NCI-H460 (cell line): ENCODE data around the gene ARHGEF40. TPM values are rescaled to one million over a fixed set of nuclear protein-coding genes. Genes with fewer than 3 reads are reported as not detected.

Source experiments
- DNase-seq: peaks from one replicate; pipeline ENCODE4 v3.0.0-alpha.2; 2016; ENCODE audit warnings: low read depth; ENCODE audit errors: extremely low read depth
- total RNA-seq: library from RNA; depleted of rRNA; stranded (reverse); fragments of >200 nt; shearing (Covaris generic); gene quantifications from 2 replicates; pipeline ENCODE4 v1.2.3, GENCODE V29; 2014

Gene ARHGEF40
- total RNA-seq, 1 experiment from 2014 or later = 10.7 TPM

DNA sequence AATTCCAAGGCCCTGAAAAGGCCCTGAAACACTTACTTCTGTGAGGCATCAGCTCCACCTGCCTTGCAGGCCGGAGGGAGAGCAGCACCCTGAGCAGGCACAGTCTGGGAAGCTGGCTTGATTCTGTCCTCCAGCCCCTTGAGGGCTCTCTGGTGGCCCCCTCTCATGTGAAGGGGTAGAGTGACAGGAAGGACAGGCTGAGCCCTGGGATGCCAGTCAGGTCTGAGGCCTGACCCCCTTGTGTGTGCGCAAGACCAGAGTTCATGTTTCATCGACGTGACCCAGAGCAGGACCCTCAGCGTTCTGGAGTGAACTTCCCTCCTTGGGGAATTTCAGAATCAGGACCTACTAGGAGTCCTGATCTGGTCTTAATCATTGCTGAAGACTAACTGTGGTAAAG lies 11.2 kb upstream of the ARHGEF40 start:
- no peak for DNase-seq

DNA sequence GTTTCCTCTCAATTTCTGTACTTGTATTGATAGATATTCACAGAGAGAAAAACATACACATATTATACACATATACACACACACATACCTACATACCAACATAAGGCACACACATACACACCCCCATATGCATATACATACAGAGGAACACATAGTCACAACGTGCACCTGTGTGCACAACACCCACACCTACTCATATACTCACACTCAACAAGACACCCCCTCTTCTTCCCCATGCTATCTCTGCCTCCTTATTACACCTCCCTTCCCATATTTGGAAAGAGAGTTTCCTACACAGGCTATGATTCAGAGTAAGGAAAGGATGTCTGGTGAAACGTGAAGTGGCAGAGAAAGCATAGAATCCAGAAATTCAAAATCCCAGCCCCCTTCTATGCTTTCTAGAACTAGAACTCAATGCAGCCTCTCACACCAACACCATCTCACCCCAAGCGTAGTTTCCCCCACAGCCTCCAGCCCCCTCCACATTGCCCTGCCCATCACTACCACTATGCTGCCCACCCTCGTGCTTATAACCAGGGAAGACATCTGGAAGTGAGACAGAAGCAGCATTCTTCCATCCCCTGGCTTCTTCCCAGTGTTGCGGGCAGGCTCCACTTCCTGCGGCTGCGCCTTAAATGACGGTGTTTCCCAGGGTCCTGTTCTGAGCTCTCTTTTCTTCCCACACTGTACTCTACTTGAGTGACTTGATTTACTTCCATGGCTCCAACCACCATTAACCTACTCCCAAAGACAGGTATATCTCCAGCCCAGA lies 10.1 kb upstream of the ARHGEF40 start:
- no peak for DNase-seq

DNA sequence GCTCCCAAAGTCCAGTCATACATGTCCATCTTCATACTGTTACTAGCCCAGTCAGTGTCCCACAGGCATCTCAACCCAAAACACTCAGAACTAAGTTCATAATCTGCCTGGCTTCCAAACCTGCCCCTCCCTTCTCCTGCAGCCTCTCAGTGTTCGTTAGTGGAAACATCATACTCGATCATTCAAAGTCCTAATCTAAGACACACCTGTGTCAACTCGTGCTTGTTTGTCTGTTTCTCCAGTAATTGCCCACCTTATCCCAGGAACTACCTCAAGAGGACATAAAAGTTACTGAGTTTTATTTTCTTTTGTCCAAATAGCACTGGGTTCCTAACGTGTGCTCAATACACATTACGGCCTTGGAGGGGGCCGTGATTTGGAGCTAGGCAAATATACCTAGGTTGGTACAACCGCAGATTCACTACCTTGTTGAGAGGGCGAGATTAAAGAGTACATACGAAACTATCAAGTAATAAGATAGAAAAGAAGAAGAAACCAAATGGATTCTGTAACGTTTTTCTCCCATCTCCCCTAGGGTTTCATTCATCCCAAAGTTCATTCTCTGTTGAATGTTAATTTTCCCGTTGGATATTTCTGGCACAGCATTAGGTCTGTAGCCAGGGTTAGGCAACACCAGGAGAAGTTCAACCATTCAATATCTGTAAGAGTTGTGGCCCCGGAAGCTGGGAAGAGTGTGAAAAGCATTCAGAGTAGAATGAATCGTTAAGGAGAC lies 9.3 kb upstream of the ARHGEF40 start:
- no peak for DNase-seq

DNA sequence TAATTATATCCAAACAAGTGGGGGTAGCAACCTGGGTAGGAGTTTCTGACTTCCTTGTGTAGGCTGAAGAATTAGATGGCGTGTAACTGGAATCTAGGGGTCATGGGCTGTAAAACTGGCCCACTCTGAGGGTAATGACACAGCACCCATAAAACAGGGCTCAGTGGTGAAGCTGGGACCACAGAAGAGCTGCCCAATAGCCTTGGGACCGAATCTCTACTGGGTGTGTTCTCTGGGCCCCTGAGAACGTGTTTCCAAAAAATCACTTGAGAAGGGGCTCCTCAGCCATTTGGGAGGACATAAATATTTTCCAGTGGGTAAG lies 8.8 kb upstream of the ARHGEF40 start:
- no peak for DNase-seq

DNA sequence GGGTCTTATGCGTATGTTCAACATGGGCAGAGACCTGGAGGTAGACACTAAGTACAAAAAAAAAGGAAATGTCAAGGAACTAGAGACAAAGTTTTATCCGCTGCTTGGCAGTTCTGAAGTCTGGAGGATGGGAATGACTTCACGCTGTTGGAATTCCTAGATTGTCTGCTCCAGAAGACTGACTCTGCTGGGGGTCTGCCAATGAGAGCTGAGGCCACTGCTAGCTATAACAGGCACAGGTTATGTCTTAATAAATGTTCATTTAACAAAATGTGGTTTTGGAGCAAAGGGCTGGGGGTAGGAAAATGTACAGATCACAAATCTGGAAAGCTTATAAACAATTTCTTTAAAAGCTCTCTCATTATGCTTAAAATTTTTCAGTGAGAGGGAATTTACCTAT lies 6.6 kb upstream of the ARHGEF40 start:
- DNase-seq = no peak

DNA sequence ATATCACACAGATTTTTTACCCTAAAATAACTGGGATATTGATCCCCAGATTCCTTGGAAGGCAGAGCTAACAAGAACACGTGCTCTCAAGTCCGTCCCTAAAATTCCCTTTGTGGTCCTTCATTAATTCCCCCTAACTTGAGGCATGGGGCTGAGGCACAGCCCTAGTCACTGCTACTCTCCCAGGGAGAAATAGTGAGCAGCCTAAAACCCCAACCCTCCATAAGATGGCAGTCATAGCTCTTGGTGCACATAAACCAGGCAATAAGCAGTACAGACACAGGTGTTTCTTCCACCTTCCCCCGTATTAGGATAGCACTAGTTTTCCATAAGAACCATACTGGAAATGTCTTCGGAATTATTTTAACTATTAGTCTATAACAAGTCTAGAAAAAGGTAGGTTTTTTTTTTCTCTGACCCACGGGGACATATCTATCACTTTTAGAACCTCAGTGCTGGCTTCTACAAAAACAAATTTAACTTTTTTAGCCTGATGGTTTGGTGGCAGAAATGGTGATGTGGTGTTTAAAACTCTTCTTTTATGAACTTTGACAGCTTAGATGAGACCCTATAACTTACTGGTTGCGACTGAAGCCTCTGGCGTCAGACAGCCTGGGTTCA lies 3.1 kb upstream of the ARHGEF40 start:
- peak; percentile 19 for DNase-seq

DNA sequence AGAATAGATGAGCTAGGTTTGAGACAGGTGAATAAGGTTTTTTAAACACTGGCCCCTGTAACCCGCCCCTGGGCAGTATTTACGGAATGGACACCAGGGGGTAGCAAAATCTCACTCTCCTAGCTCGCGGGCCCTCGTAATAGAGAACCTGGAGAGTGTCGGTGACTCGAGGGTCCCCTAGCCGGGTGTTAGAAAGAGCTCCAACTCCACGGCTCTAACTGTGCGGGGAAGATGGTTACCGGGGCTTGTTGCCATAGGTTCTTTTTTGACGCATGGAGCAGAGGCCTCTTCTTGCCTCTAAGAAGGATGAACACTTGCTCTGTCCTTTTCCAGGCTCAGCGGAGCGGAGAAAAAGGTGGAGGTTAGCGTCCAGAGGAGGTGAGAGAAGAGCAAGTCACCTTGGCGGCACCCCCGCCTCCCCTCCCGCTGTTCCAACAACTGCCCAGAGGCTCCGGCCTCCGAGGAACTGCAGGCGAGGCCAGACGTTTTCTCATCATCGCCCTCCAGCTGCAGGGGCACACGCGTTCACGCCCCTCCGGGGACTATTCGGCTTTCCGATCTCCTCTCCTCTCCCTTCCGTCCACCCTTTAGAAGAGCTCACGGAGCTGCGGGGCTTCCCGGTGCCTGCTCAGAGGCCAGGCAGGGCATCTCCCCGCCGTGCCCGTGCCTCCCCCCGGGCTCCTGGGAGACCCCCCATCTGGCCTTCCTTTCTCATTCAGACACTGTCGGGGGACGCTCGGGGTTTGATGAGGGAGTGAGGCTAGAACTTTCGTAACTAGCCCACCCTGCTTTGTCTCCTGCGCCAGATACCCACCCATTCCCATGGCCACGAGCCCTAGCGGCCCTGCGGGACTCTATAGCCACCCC lies 1.4 kb upstream of the ARHGEF40 start:
- peak; percentile 58 for DNase-seq

DNA sequence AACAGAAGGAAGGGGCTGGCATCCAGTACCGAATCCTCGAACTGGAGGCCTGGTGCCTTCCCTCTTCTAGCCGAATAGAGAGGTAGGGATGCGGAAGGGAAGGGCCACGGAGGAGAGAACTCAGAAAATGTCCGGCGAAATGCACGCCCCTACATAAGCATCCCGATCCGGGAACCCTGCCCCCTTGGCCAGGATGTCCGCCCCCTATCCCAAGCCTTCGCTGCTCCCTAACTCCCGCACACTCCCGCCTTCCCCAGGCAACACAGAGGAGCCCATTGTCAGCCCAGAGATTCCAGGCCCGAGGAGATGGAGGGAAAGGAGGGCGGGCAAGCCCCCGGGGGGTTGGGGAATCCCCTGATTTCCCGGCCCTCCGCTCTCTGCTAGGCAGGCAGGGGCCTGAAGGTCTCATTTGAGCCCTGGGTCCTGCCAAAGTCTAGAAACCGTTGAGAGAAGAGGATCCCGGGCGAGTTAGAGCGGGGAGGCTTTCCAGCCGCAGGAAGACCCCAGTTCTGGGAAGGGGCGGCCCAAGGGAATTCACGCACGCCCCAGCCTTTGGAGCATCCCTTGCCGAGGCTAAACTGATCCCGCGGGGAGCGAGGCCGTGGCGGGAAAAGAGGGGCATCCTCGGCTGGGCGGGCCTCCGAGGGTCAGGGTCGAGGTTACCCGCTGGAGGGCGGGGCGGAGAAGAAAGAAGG lies 569 bp upstream of the ARHGEF40 start:
- no peak for DNase-seq

DNA sequence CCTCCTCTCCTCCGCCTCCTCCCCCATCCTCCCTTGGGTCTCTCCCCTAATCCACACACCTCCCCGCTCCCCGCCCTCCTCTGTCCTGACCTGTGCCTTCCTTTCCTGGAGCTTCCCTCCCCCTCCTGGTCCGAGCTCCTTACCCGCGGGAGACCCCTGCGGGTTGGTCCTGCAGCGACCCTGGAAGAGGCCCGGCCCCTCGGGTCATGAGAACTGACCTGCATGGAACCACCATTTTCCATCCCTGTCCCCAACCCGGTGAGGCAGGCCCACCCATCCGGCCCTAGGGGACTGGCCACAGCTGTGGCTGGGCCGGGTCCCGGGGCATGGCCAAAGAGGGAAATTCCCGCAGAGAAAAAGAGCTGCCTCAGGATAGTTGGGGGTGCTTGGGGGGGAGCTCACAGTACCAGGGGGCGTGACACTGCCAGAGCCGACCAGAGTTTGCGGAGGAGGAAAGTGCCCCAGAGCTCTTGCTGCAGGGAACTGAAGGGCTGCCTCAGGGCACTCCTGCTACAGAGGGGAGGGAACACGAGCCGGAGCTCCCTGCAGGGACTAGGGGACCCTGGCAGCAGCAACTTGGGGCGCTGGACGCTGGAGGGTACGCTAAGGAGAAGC lies 613 bp downstream of the ARHGEF40 start:
- no peak for DNase-seq

DNA sequence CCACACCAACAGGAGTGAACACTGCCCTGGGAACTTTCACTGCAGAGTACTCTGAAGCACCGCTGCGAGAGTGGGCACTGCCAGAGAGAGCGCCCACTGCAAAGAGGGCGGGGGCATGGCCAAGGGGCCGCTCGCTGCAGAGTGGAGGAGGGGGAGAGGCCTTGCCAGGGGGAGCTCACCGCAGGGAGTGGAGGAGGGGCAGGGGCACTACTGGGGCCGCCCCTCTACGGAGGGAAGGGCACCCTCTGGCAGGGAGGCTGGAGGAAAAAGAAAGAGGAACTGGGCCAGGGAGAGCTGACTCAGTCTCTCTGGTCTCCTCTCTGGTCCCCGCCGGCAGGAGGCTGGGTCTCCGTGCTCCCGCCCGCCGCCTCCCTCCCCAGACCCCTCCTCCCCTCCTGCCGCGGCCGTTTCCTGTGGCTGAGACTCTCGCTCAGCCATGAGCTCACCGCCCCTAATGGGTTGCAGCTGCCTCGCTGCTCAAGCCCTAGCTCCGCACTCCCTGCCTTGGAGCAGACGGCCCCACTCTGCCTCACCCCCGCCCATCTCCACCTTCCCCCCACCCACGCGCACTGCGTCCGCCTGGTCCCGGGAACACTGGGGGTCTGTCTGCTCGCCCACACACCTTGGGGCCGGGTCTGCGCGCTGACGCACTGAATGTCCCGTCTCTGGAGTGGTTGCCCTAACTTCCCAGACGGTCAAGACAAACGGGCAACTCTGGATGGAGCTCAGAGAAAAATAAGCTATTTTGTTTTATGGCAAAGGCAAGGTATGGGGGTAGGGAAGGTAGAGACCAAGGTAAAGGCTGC lies 1.3 kb downstream of the ARHGEF40 start:
- no peak for DNase-seq

DNA sequence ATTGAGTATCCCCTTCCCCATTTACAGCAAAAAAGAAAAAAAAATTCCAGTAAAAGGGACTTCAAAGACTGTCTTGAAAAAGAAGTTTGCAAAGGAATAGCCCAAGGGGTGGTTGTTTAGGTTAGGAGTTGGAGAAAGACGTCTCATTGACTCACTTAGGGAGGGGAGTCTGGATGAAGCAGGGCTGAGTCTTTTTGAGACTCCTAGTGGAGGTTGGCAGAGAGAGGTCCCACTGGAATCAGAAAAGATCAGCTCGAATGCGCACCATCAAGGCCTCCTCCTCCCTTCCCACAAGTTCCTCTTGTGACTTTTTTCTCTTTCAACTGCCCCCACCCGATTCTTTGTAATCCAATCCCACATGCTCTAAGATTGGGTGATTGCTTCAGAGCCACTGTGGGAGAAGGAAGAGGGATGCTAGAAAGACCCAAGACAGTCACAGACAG lies 1.9 kb downstream of the ARHGEF40 start:
- no peak for DNase-seq

DNA sequence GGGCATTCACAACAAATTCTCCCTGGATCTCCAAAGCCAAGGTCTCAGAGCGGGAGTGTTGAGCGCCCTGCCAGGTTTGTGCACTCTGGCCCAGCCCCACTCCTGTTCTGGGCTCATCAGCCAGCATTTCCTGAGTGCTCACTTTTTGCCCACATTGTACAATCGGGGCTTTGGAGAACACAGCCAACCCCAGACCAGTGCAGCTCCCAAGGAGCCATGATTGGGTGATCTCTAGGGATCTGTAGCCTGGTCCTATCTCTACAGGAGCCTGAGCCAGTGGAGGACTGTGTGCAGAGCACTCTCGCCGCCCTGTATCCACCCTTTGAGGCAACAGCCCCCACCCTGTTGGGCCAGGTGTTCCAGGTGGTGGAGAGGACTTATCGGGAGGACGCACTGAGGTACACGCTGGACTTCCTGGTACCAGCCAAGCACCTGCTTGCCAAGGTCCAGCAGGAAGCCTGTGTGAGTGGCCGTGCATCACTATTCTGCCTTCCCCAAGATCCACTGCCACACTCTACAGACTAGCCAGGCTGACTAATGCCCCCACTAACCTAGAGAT lies 2.8 kb downstream of the ARHGEF40 start:
- DNase-seq = no peak

DNA sequence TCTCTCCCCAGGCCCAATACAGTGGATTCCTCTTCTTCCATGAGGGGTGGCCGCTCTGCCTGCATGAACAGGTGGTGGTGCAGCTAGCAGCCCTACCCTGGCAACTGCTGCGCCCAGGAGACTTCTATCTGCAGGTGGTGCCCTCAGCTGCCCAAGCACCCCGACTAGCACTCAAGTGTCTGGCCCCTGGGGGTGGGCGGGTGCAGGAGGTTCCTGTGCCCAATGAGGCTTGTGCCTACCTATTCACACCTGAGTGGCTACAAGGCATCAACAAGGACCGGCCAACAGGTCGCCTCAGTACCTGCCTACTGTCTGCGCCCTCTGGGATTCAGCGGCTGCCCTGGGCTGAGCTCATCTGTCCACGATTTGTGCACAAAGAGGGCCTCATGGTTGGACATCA lies 3.8 kb downstream of the ARHGEF40 start:
- DNase-seq = no peak

DNA sequence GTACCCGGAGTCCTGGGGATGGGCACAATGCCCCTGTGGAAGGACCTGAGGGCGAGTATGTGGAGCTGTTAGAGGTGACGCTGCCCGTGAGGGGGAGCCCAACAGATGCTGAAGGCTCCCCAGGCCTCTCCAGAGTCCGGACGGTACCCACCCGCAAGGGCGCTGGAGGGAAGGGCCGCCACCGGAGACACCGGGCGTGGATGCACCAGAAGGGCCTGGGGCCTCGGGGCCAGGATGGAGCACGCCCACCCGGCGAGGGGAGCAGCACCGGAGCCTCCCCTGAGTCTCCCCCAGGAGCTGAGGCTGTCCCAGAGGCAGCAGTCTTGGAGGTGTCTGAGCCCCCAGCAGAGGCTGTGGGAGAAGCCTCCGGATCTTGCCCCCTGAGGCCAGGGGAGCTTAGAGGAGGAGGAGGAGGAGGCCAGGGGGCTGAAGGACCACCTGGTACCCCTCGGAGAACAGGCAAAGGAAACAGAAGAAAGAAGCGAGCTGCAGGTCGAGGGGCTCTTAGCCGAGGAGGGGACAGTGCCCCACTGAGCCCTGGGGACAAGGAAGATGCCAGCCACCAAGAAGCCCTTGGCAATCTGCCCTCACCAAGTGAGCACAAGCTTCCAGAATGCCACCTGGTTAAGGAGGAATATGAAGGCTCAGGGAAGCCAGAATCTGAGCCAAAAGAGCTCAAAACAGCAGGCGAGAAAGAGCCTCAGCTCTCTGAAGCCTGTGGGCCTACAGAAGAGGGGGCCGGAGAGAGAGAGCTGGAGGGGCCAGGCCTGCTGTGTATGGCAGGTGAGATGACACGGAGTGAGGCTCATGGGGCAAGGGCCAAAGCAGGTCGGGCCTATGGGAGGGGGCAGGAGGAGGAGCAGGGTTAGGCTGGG lies 4.5 kb downstream of the ARHGEF40 start:
- DNase-seq = no peak

DNA sequence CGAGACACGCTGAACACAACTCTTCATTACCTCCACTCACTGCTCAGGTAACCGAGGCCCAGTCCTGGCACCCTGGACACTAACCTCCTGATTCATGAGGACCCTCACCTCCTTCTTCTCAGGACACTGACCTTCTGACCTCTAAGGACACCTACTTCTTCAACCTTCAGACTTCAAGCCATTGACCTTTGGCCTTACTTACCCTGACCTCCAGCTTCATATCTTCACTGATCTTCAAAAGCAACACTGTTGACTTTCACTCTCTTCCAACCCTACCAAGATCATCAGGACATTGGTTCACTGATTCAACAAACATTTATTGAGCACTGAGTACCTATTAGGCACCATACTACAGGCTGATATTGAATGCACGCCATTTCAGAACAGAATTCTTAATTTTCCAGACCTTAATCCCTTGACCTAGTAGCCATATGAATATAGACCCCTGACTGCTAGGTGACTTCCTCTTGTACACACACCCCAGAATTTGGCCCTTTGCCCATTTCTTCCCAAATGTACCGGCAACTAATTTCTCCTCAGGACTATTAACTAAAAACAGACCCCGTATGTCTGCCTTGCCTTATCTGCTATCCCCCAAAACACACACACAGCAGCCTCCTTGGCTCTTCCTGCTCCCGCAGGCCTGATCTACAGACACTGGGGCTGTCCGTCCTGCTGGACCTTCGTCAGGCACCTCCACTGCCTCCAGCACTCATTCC lies 5.8 kb downstream of the ARHGEF40 start:
- DNase-seq = no peak

DNA sequence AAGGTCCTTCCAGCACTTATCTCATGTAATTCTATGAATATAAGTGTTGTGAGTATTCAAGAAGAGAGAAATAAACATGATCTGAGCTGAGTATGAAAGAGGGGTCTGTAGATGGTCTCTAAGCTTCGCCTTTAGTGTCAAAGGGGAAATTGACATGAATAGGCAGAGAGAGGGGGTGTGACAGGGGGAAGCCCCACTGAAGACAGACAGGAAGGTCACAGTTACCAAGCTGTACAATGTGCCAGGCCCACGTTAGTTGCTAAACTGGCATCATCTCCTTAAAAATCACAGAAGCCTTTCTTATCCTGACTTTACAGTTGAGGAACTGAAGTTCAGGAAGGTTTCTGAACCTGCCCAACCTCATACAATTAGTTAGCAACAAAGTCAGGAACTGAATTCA lies 7.6 kb downstream of the ARHGEF40 start:
- no peak for DNase-seq

DNA sequence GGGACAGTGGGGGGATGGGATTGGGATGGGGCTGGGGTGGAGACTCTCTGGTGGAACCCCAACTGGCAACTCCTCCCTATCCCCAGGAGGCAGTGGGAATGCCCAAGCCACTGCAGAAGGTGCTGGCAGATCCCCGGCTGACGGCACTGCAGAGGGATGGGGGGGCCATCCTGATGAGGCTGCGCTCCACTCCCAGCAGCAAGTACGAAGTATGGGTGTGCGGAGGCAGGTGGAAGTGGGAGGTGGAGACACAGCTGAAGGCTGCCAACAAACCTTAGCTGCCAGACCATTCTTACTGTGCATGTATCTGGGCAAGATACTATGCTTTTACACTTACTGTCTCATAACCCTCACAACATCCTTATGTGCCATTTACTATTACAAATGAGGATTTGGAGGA lies 8.2 kb downstream of the ARHGEF40 start:
- no peak for DNase-seq
